Neural cell (in vitro differentiated cells): ENCODE data around the gene FRMD1. TPM values are rescaled to one million over a fixed set of nuclear protein-coding genes. Genes with fewer than 3 reads are reported as not detected.

Experiments used
- H2AFZ ChIP-seq: fragments of 200-600, 300-800 bp; sonication (generic), shearing (Covaris generic); 2 replicates; pipeline ENCODE4 v1.6.0; 2014; ENCODE audit warnings: low read depth, mild to moderate bottlenecking, antibody characterized with exemption, low read length, moderate library complexity
- H3F3A ChIP-seq: fragments of 200-600 bp; shearing (Covaris generic); 2 replicates; pipeline ENCODE4 v1.6.1; 2016; ENCODE audit warnings: mild to moderate bottlenecking, moderate library complexity, mixed read lengths, antibody characterized with exemption, low read length; ENCODE audit not compliant: insufficient read depth, poor library complexity, severe bottlenecking
- H3K27ac ChIP-seq: fragments of 200-600, 300-800 bp; sonication (generic), shearing (Covaris generic); 2 replicates; pipeline ENCODE4 v1.5.1; 2014; ENCODE audit warnings: mild to moderate bottlenecking, low read length, moderate library complexity
- H3K27me3 ChIP-seq: fragments of 300-800, 200-600 bp; sonication (generic), shearing (Covaris generic); 2 replicates; pipeline ENCODE4 v1.6.0; 2014; ENCODE audit warnings: mild to moderate bottlenecking, low read depth, low read length, moderate library complexity; ENCODE audit not compliant: insufficient read depth
- H3K36me3 ChIP-seq: fragments of 300-800, 200-600 bp; sonication (generic), shearing (Covaris generic); 2 replicates; pipeline ENCODE4 v1.5.1; 2014; ENCODE audit warnings: mild to moderate bottlenecking, antibody characterized with exemption, low read length, moderate library complexity; ENCODE audit not compliant: insufficient read depth
- H3K4me2 ChIP-seq: fragments of 300-800, 200-600 bp; sonication (generic), shearing (Covaris generic); 2 replicates; pipeline ENCODE4 v1.6.0; 2014; ENCODE audit warnings: mild to moderate bottlenecking, low read length
- H3K4me3 ChIP-seq: fragments of 300-800, 200-600 bp; sonication (generic), shearing (Covaris generic); 2 replicates; pipeline ENCODE4 v1.5.1; 2014; ENCODE audit warnings: mild to moderate bottlenecking, low read length, moderate library complexity
- H3K79me2 ChIP-seq: fragments of 200-600 bp; shearing (Covaris generic); replicated peaks from 2 replicates; pipeline ENCODE4 v1.6.0; 2014; ENCODE audit warnings: mild to moderate bottlenecking, low read length, moderate library complexity; ENCODE audit not compliant: insufficient read depth
- H3K9ac ChIP-seq: fragments of 300-800, 200-600 bp; sonication (generic), shearing (Covaris generic); 2 replicates; pipeline ENCODE4 v1.6.1; 2016; ENCODE audit warnings: mild to moderate bottlenecking, low read length, mixed read lengths
- H3K9me2 ChIP-seq: fragments of 200-600 bp; shearing (Covaris generic); 2 replicates; pipeline ENCODE4 v1.6.1; 2016; ENCODE audit warnings: mild to moderate bottlenecking, low read length, mixed read lengths; ENCODE audit not compliant: insufficient read depth
- H3K9me3 ChIP-seq: fragments of 200-600, 300-800 bp; sonication (generic), shearing (Covaris generic); 2 replicates; pipeline ENCODE4 v1.6.1; 2016; ENCODE audit warnings: mild to moderate bottlenecking, mixed run types, low read length, moderate library complexity, mixed read lengths
- H4K20me1 ChIP-seq: fragments of 200-600 bp; shearing (Covaris generic); 2 replicates; pipeline ENCODE4 v1.6.1; 2016; ENCODE audit warnings: mild to moderate bottlenecking, mixed run types; ENCODE audit not compliant: insufficient read depth
- CTCF ChIP-seq: fragments of 450-650 bp; IDR thresholded peaks from 2 replicates; pipeline ENCODE4 v1.5.1; 2014; ENCODE audit warnings: antibody characterized with exemption, mild to moderate bottlenecking, moderate library complexity; ENCODE audit not compliant: poor library complexity, severe bottlenecking
- EP300 ChIP-seq: fragments of 450-650 bp; conservative IDR thresholded peaks from 2 replicates; pipeline ENCODE4 v1.6.1; 2014; ENCODE audit warnings: antibody characterized with exemption, mild to moderate bottlenecking, moderate library complexity; ENCODE audit not compliant: poor library complexity, severe bottlenecking
- EZH2 ChIP-seq: fragments of 200-600, 300-800 bp; shearing (Covaris generic), sonication (generic); IDR thresholded peaks from 2 replicates; pipeline ENCODE4 v1.6.1; 2014; ENCODE audit warnings: antibody characterized with exemption, low read length, borderline replicate concordance, mild to moderate bottlenecking; ENCODE audit not compliant: insufficient read depth, poor library complexity, severe bottlenecking
- MXI1 ChIP-seq: fragments of 450-650 bp; conservative IDR thresholded peaks from 2 replicates; pipeline ENCODE4 v1.6.1; 2014; ENCODE audit warnings: antibody characterized with exemption, mild to moderate bottlenecking; ENCODE audit not compliant: poor library complexity, severe bottlenecking
- POLR2AphosphoS5 ChIP-seq: IDR thresholded peaks from 2 replicates; pipeline ENCODE4 v1.6.1; 2012
- RAD21 ChIP-seq: fragments of 450-650 bp; conservative IDR thresholded peaks from 2 replicates; pipeline ENCODE4 v1.6.1; 2014; ENCODE audit warnings: antibody characterized with exemption, mild to moderate bottlenecking, moderate library complexity
- REST ChIP-seq: IDR thresholded peaks from 2 replicates; pipeline ENCODE4 v1.6.1; 2012; ENCODE audit warnings: borderline replicate concordance
- SMC3 ChIP-seq: fragments of 450-650 bp; conservative IDR thresholded peaks from 2 replicates; pipeline ENCODE4 v1.6.1; 2014; ENCODE audit warnings: antibody characterized with exemption, mild to moderate bottlenecking, moderate library complexity; ENCODE audit not compliant: poor library complexity
- TAF1 ChIP-seq: IDR thresholded peaks from 2 replicates; pipeline ENCODE4 v1.6.1; 2012; ENCODE audit warnings: low read depth
- polyA plus RNA-seq: library from polyadenylated mRNA; depleted of rRNA; stranded (reverse); fragments of >200 nt; gene quantifications from 2 replicates; pipeline ENCODE4 v1.2.3, GENCODE V29; 2014

FRMD1 gene
- polyA plus RNA-seq, 1 donor from 2014 or later = not detected

- no peak for TF ChIP-seq SMC3
- TF ChIP-seq TAF1 = no peak
- no peak for TF ChIP-seq RAD21
- TF ChIP-seq REST = no peak
- no peak for TF ChIP-seq MXI1
- no peak for TF ChIP-seq EP300
- no peak for TF ChIP-seq CTCF
- H3K36me3 ChIP-seq = no peaks in the 10 kb centered on the region
- no peaks in the 10 kb centered on the region for H3K27me3 ChIP-seq
- no peaks in the 10 kb centered on the region for H3K79me2 ChIP-seq
- no peak overlapping the region for H3K27ac ChIP-seq
- no peak overlapping the region for H3K9ac ChIP-seq
- no peaks in the 10 kb centered on the region for H4K20me1 ChIP-seq
- H3K9me3 ChIP-seq = no peaks in the 10 kb centered on the region
- no peak overlapping the region for H2AFZ ChIP-seq
- no peak overlapping the region for H3K4me3 ChIP-seq
- H3F3A ChIP-seq = no peaks in the 10 kb centered on the region
- no peaks in the 10 kb centered on the region for H3K9me2 ChIP-seq
- no peak overlapping the region for H3K4me2 ChIP-seq
These were observed 28.7 kb downstream of the FRMD1 start for GRCh38 chr6:168050225-168050880.

- Histone ChIP-seq H3K9me2 (no peaks in the 10 kb centered on the region), H3K4me3 (no peak overlapping the region), H3K36me3 (no peaks in the 10 kb centered on the region), H2AFZ (no peak overlapping the region), H3K27me3 (no peaks in the 10 kb centered on the region), H3K4me2 (no peak overlapping the region), H3K9ac (no peak overlapping the region), H3F3A (no peaks in the 10 kb centered on the region), H3K79me2 (no peaks in the 10 kb centered on the region), H4K20me1 (no peaks in the 10 kb centered on the region), H3K27ac (no peak overlapping the region), H3K9me3 (no peaks in the 10 kb centered on the region)
- no peak for TF ChIP-seq CTCF
- TF ChIP-seq EZH2 = no peak
- TF ChIP-seq MXI1 = no peak
- TF ChIP-seq REST = no peak
- TF ChIP-seq RAD21 = no peak
- TF ChIP-seq TAF1 = no peak
- no peak for TF ChIP-seq SMC3
- TF ChIP-seq EP300 = no peak
- TF ChIP-seq POLR2AphosphoS5 = no peak
These were observed 29.2 kb downstream of the FRMD1 start for GRCh38 chr6:168049706-168050224.
